Measurements from ENCODE around the gene ARHGAP44.
A peak's percentile ranks its signal among the peaks of the same experiment; 100 is the strongest.

The ARHGAP44 gene

DNA sequence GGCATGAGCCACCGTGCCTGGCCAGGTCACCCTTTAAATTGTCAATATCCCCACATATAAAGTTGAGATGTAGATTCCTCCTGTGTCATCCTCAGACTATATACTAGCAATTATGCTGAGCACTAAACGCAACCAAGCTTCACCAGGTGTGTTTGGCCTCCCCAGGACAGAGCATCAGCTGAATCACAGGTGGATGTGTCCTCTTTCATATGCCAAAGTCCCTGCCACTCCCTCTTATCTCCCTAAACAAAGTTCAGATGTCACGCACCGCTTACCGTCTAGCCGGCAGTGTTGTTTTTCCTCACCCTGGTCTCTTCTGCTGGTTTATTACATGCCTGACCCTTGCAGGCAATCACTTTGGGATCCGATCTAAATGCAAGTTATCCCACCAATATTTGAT is 43.8 kb upstream of the ARHGAP44 start:
- no peaks in the 10 kb centered on the region for H3K9me3 ChIP-seq (ENCODE audit: severe bottlenecking)
- no peak overlapping the region for H3K27ac ChIP-seq
- TF ChIP-seq, protein P1, sequence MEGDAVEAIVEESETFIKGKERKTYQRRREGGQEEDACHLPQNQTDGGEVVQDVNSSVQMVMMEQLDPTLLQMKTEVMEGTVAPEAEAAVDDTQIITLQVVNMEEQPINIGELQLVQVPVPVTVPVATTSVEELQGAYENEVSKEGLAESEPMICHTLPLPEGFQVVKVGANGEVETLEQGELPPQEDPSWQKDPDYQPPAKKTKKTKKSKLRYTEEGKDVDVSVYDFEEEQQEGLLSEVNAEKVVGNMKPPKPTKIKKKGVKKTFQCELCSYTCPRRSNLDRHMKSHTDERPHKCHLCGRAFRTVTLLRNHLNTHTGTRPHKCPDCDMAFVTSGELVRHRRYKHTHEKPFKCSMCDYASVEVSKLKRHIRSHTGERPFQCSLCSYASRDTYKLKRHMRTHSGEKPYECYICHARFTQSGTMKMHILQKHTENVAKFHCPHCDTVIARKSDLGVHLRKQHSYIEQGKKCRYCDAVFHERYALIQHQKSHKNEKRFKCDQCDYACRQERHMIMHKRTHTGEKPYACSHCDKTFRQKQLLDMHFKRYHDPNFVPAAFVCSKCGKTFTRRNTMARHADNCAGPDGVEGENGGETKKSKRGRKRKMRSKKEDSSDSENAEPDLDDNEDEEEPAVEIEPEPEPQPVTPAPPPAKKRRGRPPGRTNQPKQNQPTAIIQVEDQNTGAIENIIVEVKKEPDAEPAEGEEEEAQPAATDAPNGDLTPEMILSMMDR (IDR thresholded peaks at IDR 0.05; ENCODE audit: low read depth, low read length): no peak
- no peaks in the 10 kb centered on the region for H3K27me3 ChIP-seq (ENCODE audit: insufficient read depth, low read depth, severe bottlenecking)
- no peak for DNase-seq
- no peaks in the 10 kb centered on the region for H3K36me3 ChIP-seq
- H3K4me3 ChIP-seq (ENCODE audit: low read depth, low read length): no peak overlapping the region

DNA sequence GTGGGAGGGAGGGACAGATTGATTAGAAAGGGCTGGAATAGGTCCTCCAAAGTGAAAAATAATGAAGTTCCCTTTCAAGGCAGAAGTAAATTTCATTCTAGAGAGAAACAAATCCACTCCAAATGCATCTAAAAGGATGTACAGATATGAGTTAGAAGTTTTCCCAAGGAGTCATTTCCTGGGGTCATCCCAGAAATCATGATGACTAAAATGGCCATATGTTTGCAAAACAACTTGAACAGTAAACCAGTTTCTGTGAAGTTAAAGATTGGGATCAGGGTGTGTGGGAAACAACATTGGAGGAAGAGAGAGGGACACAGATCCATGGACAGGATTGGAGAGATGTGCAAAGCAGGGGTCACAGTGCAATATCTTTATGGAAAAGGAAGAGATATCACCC is 32.5 kb upstream of the ARHGAP44 start:
- H3K27me3 ChIP-seq (ENCODE audit: insufficient read depth, low read depth, severe bottlenecking): no peaks in the 10 kb centered on the region
- no peaks in the 10 kb centered on the region for H3K9me3 ChIP-seq (ENCODE audit: severe bottlenecking)
- TF ChIP-seq, protein P1 (IDR thresholded peaks at IDR 0.05; ENCODE audit: low read depth, low read length): no peak
- no peak for DNase-seq
- H3K27ac ChIP-seq: no peak overlapping the region
- no peaks in the 10 kb centered on the region for H3K36me3 ChIP-seq
- H3K4me3 ChIP-seq (ENCODE audit: low read depth, low read length): no peak overlapping the region

DNA sequence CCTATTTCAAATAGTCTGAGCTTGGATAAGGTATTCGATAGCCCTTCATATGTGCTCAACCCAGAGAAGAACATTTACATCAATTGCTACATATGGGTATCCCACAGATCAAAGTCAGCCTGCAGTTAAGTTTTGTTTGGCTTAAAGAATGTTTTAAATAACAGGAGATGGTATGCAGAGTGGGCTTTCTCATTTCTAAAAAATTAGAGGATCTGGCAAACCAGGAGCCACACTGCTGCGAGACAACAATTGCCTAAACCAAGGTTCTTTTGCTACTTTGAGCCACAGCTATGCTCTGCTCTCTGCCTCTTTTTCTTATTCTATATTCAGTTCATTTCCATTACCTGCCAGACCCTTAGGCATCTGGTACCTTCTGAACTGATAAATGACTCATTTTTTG is 30.2 kb upstream of the ARHGAP44 start:
- TF ChIP-seq, protein P1 (IDR thresholded peaks at IDR 0.05; ENCODE audit: low read depth, low read length): no peak
- H3K9me3 ChIP-seq (ENCODE audit: severe bottlenecking): no peaks in the 10 kb centered on the region
- no peak overlapping the region for H3K4me3 ChIP-seq (ENCODE audit: low read depth, low read length)
- no peaks in the 10 kb centered on the region for H3K36me3 ChIP-seq
- no peak for DNase-seq
- H3K27me3 ChIP-seq (ENCODE audit: insufficient read depth, low read depth, severe bottlenecking): no peaks in the 10 kb centered on the region
- no peak overlapping the region for H3K27ac ChIP-seq

DNA sequence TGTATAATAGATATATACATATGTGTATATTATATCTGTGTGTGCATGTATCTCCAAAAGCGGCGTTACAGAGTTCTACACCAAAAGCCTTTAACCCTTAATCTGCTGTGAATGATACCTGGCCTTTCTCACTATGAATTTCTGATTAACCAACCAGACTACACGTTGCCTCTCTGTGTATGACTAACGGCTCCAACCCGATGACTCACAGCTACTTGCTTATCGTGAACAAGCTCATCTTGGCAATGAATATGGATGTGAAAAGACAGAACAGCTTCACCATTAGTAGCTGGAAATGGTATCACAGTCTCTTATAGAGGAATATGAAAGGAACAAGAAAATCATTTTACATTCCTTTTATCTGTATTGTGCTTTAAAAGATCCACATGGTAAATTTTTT is 23.8 kb upstream of the ARHGAP44 start:
- Histone ChIP-seq H3K36me3 (no peaks in the 10 kb centered on the region), H3K27me3 (ENCODE audit: insufficient read depth, low read depth, severe bottlenecking) (no peaks in the 10 kb centered on the region), H3K4me3 (ENCODE audit: low read depth, low read length) (no peak overlapping the region), H3K27ac (no peak overlapping the region), H3K9me3 (ENCODE audit: severe bottlenecking) (no peaks in the 10 kb centered on the region)
- DNase-seq: no peak
- TF ChIP-seq, protein P1 (IDR thresholded peaks at IDR 0.05; ENCODE audit: low read depth, low read length): no peak

DNA sequence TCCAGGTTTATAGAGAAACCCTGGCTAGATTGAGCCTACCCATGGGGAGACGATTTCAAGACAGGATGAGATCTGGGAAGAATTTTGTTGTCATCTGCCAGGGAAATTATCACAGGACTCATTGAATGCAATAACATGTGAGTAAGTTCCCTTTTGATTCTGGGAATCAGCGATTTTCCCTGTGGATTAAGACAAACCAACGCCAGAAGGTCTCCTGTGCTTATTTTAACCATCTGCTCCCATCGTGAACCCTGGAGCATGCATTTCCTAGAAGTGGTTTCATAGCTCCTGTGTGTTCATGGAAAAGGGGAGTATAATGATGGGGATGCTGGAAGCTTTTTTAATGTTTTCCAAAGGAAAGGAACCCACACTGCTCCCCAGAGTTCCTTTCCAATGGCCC is 21.0 kb upstream of the ARHGAP44 start:
- TF ChIP-seq, protein P1 (IDR thresholded peaks at IDR 0.05; ENCODE audit: low read depth, low read length): no peak
- H3K36me3 ChIP-seq: no peaks in the 10 kb centered on the region
- H3K4me3 ChIP-seq (ENCODE audit: low read depth, low read length): no peak overlapping the region
- H3K9me3 ChIP-seq (ENCODE audit: severe bottlenecking): no peaks in the 10 kb centered on the region
- H3K27me3 ChIP-seq (ENCODE audit: insufficient read depth, low read depth, severe bottlenecking): no peaks in the 10 kb centered on the region
- DNase-seq: peak; percentile 49
- H3K27ac ChIP-seq: peak overlapping the region; percentile 85

DNA sequence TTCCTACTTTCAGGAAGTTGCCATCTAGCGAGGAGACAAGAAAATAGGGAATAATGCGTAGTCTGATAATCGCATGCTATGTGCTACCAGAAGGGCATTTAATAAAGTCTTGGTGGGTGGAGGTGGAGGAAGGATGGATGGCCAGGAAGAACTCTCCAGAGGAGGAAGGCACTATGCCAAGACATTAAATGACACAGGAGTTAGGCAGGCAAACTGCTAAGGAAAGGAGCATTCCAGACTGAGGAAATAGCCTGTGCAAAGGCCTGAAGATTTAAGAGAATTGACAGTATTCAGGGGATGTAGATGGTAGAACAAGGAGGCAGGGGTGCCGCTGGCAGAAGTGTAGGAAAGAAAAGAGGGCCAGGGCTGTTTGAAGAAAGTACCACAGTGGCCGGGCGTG is 19.3 kb upstream of the ARHGAP44 start:
- no peaks in the 10 kb centered on the region for H3K9me3 ChIP-seq (ENCODE audit: severe bottlenecking)
- DNase-seq: no peak
- TF ChIP-seq, protein P1 (IDR thresholded peaks at IDR 0.05; ENCODE audit: low read depth, low read length): no peak
- H3K4me3 ChIP-seq (ENCODE audit: low read depth, low read length): no peak overlapping the region
- H3K36me3 ChIP-seq: no peaks in the 10 kb centered on the region
- H3K27me3 ChIP-seq (ENCODE audit: insufficient read depth, low read depth, severe bottlenecking): no peaks in the 10 kb centered on the region
- no peak overlapping the region for H3K27ac ChIP-seq

All from WERI-Rb-1 (cell line).